BLaER1 treated with 17β-estradiol and CSF1 and Interleukin-3, amounts not matched to agents 10 nM and 100 nM (cell line): ENCODE data around the gene NRG3.

Experiments used
- H3K27ac ChIP-seq, 11 experiments: shearing (Covaris generic); formaldehyde crosslinking; 2 replicates each; pipeline ENCODE4 v1.8.1; 2022
- H3K27me3 ChIP-seq, 11 experiments: shearing (Covaris generic); formaldehyde crosslinking; 2 replicates each; pipeline ENCODE4 v1.8.1; 2022
- H3K36me3 ChIP-seq, 11 experiments: shearing (Covaris generic); formaldehyde crosslinking; 2 replicates each; pipeline ENCODE4 v1.8.1; 2022
- H3K4me1 ChIP-seq, 10 experiments: shearing (Covaris generic); formaldehyde crosslinking; 2 replicates each; pipeline ENCODE4 v1.8.1; 2022
- H3K4me2 ChIP-seq, 11 experiments: shearing (Covaris generic); formaldehyde crosslinking; 2 replicates each; pipeline ENCODE4 v1.8.1; 2022
- H3K4me3 ChIP-seq, 10 experiments: shearing (Covaris generic); formaldehyde crosslinking; 2 replicates each; pipeline ENCODE4 v1.8.1; 2022
- H3K9ac ChIP-seq, 11 experiments: shearing (Covaris generic); formaldehyde crosslinking; 2 replicates each; pipeline ENCODE4 v1.8.1; 2022
- H3K9me3 ChIP-seq, 11 experiments: shearing (Covaris generic); formaldehyde crosslinking; replicated peaks in 1 of 11; 2 replicates each; pipeline ENCODE4 v1.8.1; 2022
- H4K20me1 ChIP-seq, 11 experiments: shearing (Covaris generic); formaldehyde crosslinking; 2 replicates each; pipeline ENCODE4 v1.8.1; 2022
- Cebpa-rat ChIP-seq, 11 experiments: shearing (Covaris generic); IDR thresholded peaks; 2 replicates each; pipeline ENCODE4 v1.8.1; 2022

The NRG3 gene

GRCh38 chr10:82750538-82750937 is 875.5 kb downstream of the NRG3 start:
- H3K9ac ChIP-seq = no peak overlapping the region
- peaks cover 0 to 5% (median 0%) of the 10 kb centered on the region in 10 experiments; a peak in 1 of 20 replicates for H3K4me1 ChIP-seq
- H3K27me3 ChIP-seq = no peaks in the 10 kb centered on the region
- H3K4me2 ChIP-seq = no peak overlapping the region
- H3K4me3 ChIP-seq = no peak overlapping the region
- no peak overlapping the region for H3K27ac ChIP-seq
- no peaks in the 10 kb centered on the region for H4K20me1 ChIP-seq
- peaks cover 0 to 4% (median 0%) of the 10 kb centered on the region in 11 experiments; a peak in 1 of 22 replicates for H3K9me3 ChIP-seq
- H3K36me3 ChIP-seq = no peaks in the 10 kb centered on the region
- no peak for TF ChIP-seq Cebpa-rat (IDR thresholded peaks at IDR 0.05)

DNA sequence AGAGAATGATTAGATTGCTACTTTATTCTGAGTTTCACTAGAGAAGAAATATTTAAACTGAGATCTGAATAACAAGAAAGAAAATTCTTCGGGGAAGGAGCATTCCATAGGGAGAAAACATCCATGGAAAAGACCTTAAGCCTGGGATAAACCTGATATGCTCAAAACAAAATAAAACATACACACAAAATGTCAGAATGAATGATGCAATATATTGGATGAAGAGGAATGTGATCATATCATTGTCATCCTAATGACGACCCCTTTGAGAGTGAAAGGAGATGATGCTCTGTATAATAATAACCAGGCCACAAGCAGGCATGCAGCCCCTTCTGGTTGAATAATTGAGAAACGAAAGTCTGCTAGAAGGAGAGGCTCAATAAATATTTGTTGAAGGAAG is 882.4 kb downstream of the NRG3 start:
- TF ChIP-seq Cebpa-rat (IDR thresholded peaks at IDR 0.05) = no peak

DNA sequence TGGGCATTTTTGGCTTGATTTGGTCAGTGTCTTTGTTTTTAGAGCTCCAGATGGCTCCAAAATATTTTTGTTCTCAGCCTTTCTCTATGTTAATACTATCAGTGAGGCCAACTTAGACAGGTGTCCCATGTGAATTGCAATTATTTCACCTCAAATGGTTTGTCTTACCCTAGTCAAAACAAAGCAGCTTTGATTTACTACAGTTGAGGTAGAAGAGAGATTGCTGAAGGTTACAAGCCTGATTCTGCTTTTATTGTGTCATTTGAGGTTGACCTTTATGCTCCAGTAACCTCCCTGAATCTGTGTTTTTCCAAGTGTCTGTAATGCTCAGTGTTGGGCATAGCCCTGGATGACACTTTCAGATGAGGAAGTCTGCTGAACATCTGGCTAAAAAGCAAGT is 882.9 kb downstream of the NRG3 start:
- H3K4me3 ChIP-seq = no peak overlapping the region
- no peaks in the 10 kb centered on the region for H3K27me3 ChIP-seq
- H3K4me2 ChIP-seq = no peak overlapping the region; a peak in 1 of 22 replicates
- no peaks in the 10 kb centered on the region; a peak in 1 of 22 replicates for H3K36me3 ChIP-seq
- no peak for TF ChIP-seq Cebpa-rat (IDR thresholded peaks at IDR 0.05)
- H4K20me1 ChIP-seq = no peaks in the 10 kb centered on the region
- peaks cover 0 to 4% (median 0%) of the 10 kb centered on the region in 10 experiments; a peak in 2 of 20 replicates for H3K4me1 ChIP-seq
- H3K9ac ChIP-seq = no peak overlapping the region
- H3K9me3 ChIP-seq = peaks cover 0 to 11% (median 6%) of the 10 kb centered on the region in 11 experiments; a peak in 14 of 22 replicates
- no peak overlapping the region for H3K27ac ChIP-seq

More for the DNA sequence above, 882.4 kb downstream of the NRG3 start:
- H4K20me1 ChIP-seq = no peaks in the 10 kb centered on the region
- H3K9ac ChIP-seq = no peak overlapping the region
- H3K4me1 ChIP-seq = peaks cover 0 to 4% (median 0%) of the 10 kb centered on the region in 10 experiments; a peak in 2 of 20 replicates
- H3K9me3 ChIP-seq = peaks cover 0 to 6% (median under 1%) of the 10 kb centered on the region in 11 experiments; a peak in 8 of 22 replicates
- no peak overlapping the region for H3K27ac ChIP-seq
- H3K36me3 ChIP-seq = no peaks in the 10 kb centered on the region; a peak in 1 of 22 replicates
- no peaks in the 10 kb centered on the region for H3K27me3 ChIP-seq
- H3K4me2 ChIP-seq = no peak overlapping the region
- H3K4me3 ChIP-seq = no peak overlapping the region

DNA sequence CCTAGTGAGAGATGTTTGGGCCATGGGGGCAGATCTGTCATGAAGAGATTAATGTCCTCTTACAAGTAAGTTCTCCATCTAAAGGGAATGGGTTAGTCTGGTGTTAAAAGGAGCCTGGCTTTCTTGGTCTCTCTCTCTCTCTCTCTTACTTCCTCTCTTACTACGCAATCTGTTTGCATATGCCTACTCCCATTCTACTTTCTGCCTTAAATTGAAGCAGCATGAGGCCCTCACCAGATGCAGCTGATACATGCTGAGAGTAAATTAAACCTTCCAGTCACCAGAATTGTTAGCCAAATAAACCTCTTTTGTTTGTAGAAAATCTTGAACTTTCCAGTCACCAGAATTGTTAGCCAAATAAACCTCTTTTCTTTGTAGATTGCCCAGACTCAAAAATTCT is 884.1 kb downstream of the NRG3 start:
- Histone ChIP-seq H3K36me3 (peaks cover 0 to 3% (median 0%) of the 10 kb centered on the region in 11 experiments; a peak in 2 of 22 replicates), H3K4me2 (no peak overlapping the region), H3K27me3 (no peaks in the 10 kb centered on the region), H4K20me1 (no peaks in the 10 kb centered on the region), H3K27ac (no peak overlapping the region), H3K9me3 (peaks cover 0 to 20% (median 14%) of the 10 kb centered on the region in 11 experiments; a peak in 17 of 22 replicates), H3K4me1 (peaks cover 0 to 4% (median 0%) of the 10 kb centered on the region in 10 experiments; a peak in 2 of 20 replicates), H3K4me3 (no peak overlapping the region), H3K9ac (no peak overlapping the region)
- TF ChIP-seq Cebpa-rat (IDR thresholded peaks at IDR 0.05) = no peak

DNA sequence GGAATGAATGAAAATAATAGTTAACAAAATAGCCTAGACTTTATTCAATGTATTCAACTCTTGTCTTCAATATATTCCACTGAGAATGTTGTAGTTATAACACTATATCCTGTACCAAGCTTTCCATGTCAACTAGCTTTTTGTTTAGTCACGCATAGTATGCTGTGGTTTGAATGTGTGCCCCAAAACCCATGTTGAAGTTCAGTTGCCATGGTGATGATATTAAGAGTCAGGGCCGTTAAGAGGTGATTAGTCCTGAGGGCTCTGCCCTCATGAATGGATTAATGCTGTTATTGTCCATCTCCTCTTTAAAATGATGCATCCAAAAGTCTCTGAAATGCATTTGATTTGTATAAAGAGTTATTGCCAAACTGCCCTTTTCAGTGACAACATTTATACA is 887.6 kb downstream of the NRG3 start:
- Histone ChIP-seq H4K20me1 (no peaks in the 10 kb centered on the region), H3K4me1 (peaks cover 0 to 4% (median 0%) of the 10 kb centered on the region in 10 experiments; a peak in 2 of 20 replicates), H3K36me3 (peaks cover 0 to 5% (median 0%) of the 10 kb centered on the region in 11 experiments; a peak in 2 of 22 replicates), H3K27ac (no peak overlapping the region), H3K9me3 (peaks cover 0 to 26% (median 19%) of the 10 kb centered on the region in 11 experiments; a peak in 17 of 22 replicates), H3K27me3 (no peaks in the 10 kb centered on the region), H3K4me2 (no peak overlapping the region), H3K4me3 (no peak overlapping the region), H3K9ac (no peak overlapping the region)
- TF ChIP-seq Cebpa-rat (IDR thresholded peaks at IDR 0.05) = no peak

GRCh38 chr10:82768040-82768439 is 893.0 kb downstream of the NRG3 start:
- Histone ChIP-seq H3K9me3 (peaks cover 0 to 21% (median 16%) of the 10 kb centered on the region in 11 experiments; a peak in 18 of 22 replicates), H3K4me1 (peaks cover 0 to 7% (median 3%) of the 10 kb centered on the region in 10 experiments; a peak in 4 of 20 replicates), H3K36me3 (peaks cover 0 to 7% (median 0%) of the 10 kb centered on the region in 11 experiments; a peak in 2 of 22 replicates), H3K27ac (no peak overlapping the region), H3K4me3 (no peak overlapping the region), H3K27me3 (no peaks in the 10 kb centered on the region), H3K4me2 (peak overlapping the region in 7 of 11 experiments; percentile 2 to 37 (median 16); a peak in 7 of 22 replicates), H3K9ac (no peak overlapping the region), H4K20me1 (no peaks in the 10 kb centered on the region)
- TF ChIP-seq Cebpa-rat (IDR thresholded peaks at IDR 0.05) = no peak

DNA sequence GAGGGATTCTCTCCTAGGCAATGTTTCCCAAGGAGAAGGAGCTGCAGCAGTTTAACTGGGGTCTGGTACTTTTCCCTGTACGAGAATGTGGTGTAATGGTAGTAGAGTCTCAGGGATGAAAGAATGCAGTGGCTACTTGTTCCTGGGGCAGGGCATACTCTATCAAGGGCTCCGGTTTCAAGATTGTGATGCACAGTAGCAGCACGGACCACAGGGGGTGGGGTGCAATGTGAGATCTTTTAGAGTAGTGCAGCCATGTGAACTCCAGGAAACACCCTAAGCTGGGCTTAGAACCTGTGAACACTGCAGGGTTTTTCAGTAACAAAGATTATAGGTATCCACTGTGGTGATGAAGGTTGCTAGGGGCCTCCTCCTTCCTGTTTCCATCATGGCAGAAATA is 903.9 kb downstream of the NRG3 start:
- no peak for TF ChIP-seq Cebpa-rat (IDR thresholded peaks at IDR 0.05)
- no peak overlapping the region for H3K4me3 ChIP-seq
- H3K27ac ChIP-seq = peak overlapping the region in 2 of 11 experiments; percentile 1 to 2; a peak in 1 of 22 replicates
- H3K9ac ChIP-seq = no peak overlapping the region
- peaks cover 4 to 13% (median 9%) of the 10 kb centered on the region in 10 experiments; a peak in 19 of 20 replicates for H3K4me1 ChIP-seq
- H3K36me3 ChIP-seq = peaks cover 0 to 9% (median 0%) of the 10 kb centered on the region in 11 experiments; a peak in 1 of 22 replicates
- no peaks in the 10 kb centered on the region for H3K27me3 ChIP-seq
- peak overlapping the region in 9 of 11 experiments; percentile 29 to 70 (median 38); a peak in 17 of 22 replicates for H3K4me2 ChIP-seq
- peaks cover 21 to 65% (median 58%) of the 10 kb centered on the region in 11 experiments for H3K9me3 ChIP-seq
- no peaks in the 10 kb centered on the region for H4K20me1 ChIP-seq

DNA sequence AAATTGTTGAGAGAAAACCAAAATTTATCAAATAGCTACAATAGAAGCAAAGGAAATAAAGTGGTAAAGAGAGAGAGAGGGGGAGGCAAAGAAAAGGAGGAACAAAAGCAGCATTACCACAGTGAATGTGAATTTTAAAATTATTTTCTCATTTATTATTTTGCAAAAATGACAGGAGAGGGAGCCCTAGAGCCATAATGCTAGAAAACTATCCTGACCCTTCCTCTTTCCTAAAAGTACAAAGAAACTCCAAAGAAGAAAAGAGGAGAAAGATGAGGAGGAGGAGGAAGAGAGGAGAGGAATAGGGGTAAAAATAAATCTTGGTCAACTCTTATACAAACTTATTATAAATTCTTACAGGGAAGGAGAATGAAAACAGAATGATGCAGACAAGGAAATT is 921.5 kb downstream of the NRG3 start:
- no peak for TF ChIP-seq Cebpa-rat (IDR thresholded peaks at IDR 0.05)
- H3K9me3 ChIP-seq = peaks cover 0 to 14% (median 3%) of the 10 kb centered on the region in 11 experiments; a peak in 7 of 22 replicates
- H3K4me1 ChIP-seq = peaks cover 0 to 25% (median 9%) of the 10 kb centered on the region in 10 experiments; a peak in 11 of 20 replicates
- H3K27ac ChIP-seq = peak overlapping the region in 1 of 11 experiments; percentile 18; a peak in 1 of 22 replicates
- no peaks in the 10 kb centered on the region for H3K27me3 ChIP-seq
- 0 out of 22 replicates have a peak, but pooled peaks cover 0 to 3% (median 0%) of the 10 kb centered on the region in 11 experiments for H3K36me3 ChIP-seq
- H3K9ac ChIP-seq = no peak overlapping the region
- peak overlapping the region in 5 of 11 experiments; percentile 23 to 46 (median 26); a peak in 6 of 22 replicates for H3K4me2 ChIP-seq
- H4K20me1 ChIP-seq = no peaks in the 10 kb centered on the region; a peak in 1 of 22 replicates
- no peak overlapping the region for H3K4me3 ChIP-seq

- no peaks in the 10 kb centered on the region for H3K36me3 ChIP-seq
- H3K27ac ChIP-seq = no peak overlapping the region
- no peak overlapping the region for H3K4me2 ChIP-seq
- H3K9ac ChIP-seq = no peak overlapping the region
- H3K9me3 ChIP-seq = 0 out of 22 replicates have a peak, but pooled peaks cover 0 to 11% (median 0%) of the 10 kb centered on the region in 11 experiments
- no peaks in the 10 kb centered on the region for H3K27me3 ChIP-seq
- H3K4me1 ChIP-seq = peaks cover 0 to 7% (median 2%) of the 10 kb centered on the region in 10 experiments; a peak in 11 of 20 replicates
- no peak overlapping the region for H3K4me3 ChIP-seq
- H4K20me1 ChIP-seq = no peaks in the 10 kb centered on the region; a peak in 1 of 22 replicates
- TF ChIP-seq Cebpa-rat (IDR thresholded peaks at IDR 0.05) = no peak
These were observed 926.3 kb downstream of the NRG3 start for GRCh38 chr10:82801289-82801688.
